Heart left ventricle (tissue), 16 donors: ENCODE results near the gene PTPRD. TPM values are rescaled to one million over a fixed set of nuclear protein-coding genes. Genes with fewer than 3 reads are reported as not detected.

Experiments used
- ATAC-seq, 4 donors: fragments of 200-7000 bp; cut with Tn5 transposase; one replicate each; pipeline ENCODE4 v1.9.1; 2020 to 2022; ENCODE audit warnings: moderate library complexity in 4 of 4, mild to moderate bottlenecking in 3 of 4, moderate number of reproducible peaks in 1 of 4
- DNase-seq, 5 donors: peaks; one replicate each; pipeline ENCODE4 v3.0.0-alpha.2; 2020
- H3K27ac ChIP-seq, 12 donors: fragments of 200-600 bp; sonication (generic) in 4 of 12; one replicate each; pipeline versions ENCODE4 v1.5.0 to v1.8.0; 2016 to 2022; ENCODE audit warnings: mild to moderate bottlenecking in 2 of 12
- H3K27me3 ChIP-seq, 9 donors: fragments of 200-600 bp; sonication (generic) in 2 of 9; one replicate each; pipeline versions ENCODE4 v1.5.1 to v1.8.0; 2016 to 2022; ENCODE audit warnings: mild to moderate bottlenecking in 3 of 9
- H3K36me3 ChIP-seq, 9 donors: fragments of 200-600 bp; sonication (generic) in 2 of 9; one replicate each; pipeline versions ENCODE4 v1.5.0 to v1.8.0; 2018 to 2022; ENCODE audit warnings: mild to moderate bottlenecking in 2 of 9
- H3K4me1 ChIP-seq, 12 donors: fragments of 200-600 bp; sonication (generic) in 4 of 12; one replicate each; pipeline versions ENCODE4 v1.5.0 to v1.8.0; 2016 to 2022; ENCODE audit warnings: mild to moderate bottlenecking in 3 of 12
- H3K4me3 ChIP-seq, 12 donors: fragments of 200-600 bp; sonication (generic) in 4 of 12; one replicate each; pipeline versions ENCODE4 v1.5.0 to v1.8.0; 2017 to 2022; ENCODE audit warnings: mild to moderate bottlenecking in 9 of 12, moderate library complexity in 4 of 12
- H3K9me3 ChIP-seq, 12 donors: fragments of 200-600 bp; sonication (generic) in 4 of 12; one replicate each; pipeline versions ENCODE4 v1.5.0 to v1.8.0; 2016 to 2022; ENCODE audit warnings: mild to moderate bottlenecking in 1 of 12
- CTCF ChIP-seq, 12 donors: fragments of 200-600 bp; sonication (generic) in 4 of 12; IDR thresholded peaks; one replicate each; pipeline versions ENCODE4 v1.5.0 to v1.8.0; 2018 to 2022; ENCODE audit warnings: antibody characterized with exemption in 12 of 12, mild to moderate bottlenecking in 5 of 12
- POLR2A ChIP-seq, 2 donors: fragments of 450-650 bp; IDR thresholded peaks; one replicate each; pipeline ENCODE4 v1.6.1; 2017; ENCODE audit warnings: antibody characterized with exemption in 2 of 2, mild to moderate bottlenecking in 2 of 2, moderate library complexity in 2 of 2
- WGBS, 4 donors: extraction: QIAGEN DNeasy Blood & Tissue Kit in 2 of 4; methylation state at CpG; one replicate each; pipeline versions ENCODE4 v1.1.5 to v1.1.7; 2013 to 2018; 5-methylcytosine and 5-hydroxymethylcytosine counted together
- intact Hi-C, 10 donors: fragments of 100-400 bp; cut with DNase I; formaldehyde crosslinking; loops; one replicate each; pipeline versions ENCODE4 v1.11.1 to v1.14.2; 2022
- polyA plus RNA-seq, 2 donors: library from polyadenylated mRNA; stranded (reverse); fragments of 200-250 nt; gene quantifications; one replicate each; pipeline ENCODE4 v1.2.3, GENCODE V29; 2013
- total RNA-seq, 9 donors: library from RNA; depleted of rRNA in 2 of 9; stranded (reverse); fragments of >200 nt in 2 of 9; fragmentation: NEBNext Ultra II Directional in 3 of 9; extraction: Animal tissue kit (Norgen Biotek cat#: 25700) in 3 of 9; gene quantifications; one replicate each; pipeline versions ENCODE4 v1.1.0 to v1.2.4, GENCODE V29; 2016 to 2023
- donor health status: ischemic (EF 13 %, LVEDD 7.1; RV severe dilation, severe dysfunction).
- donor health status: healthy with polysubstance abuse.
- donor health status: DM: no; HTN: yes; CAD: no.
- donor health status: DM: no; HTN: no; CAD: no.
- donor health status: ischemic (EF 25% LVEDD 6.9; RV normal size, moderate dysfunction).
- donor health status: ischemic (EF 25% LVEDD 5.7; RV mildly dilated, moderate dysfunction).
- donor health status: healthy.
- donor health status: DM: yes; HTN: yes; CAD: no.
- donor health status: ischemic (EF 35%, LVEDD 5.7; RV mildly dilated, moderate dysfunction).
- donor health status: nonischemic (EF 11% LVEDD 7.7; RV severe dilation, severe dysfunction).
- donor health status: DM: yes; HTN: yes; CAD: no.
- donor health status: PGD.
- donor health status: ischemic (EF 29% LVEDD 5.4; RV normal size, mild dysfunction).
- donor health status: nonischemic (EF 23%, LVEDD 6.1; RV moderate dilation, normal function).

Gene PTPRD
- total and polyA plus RNA-seq, 11 donors = 1.4 to 25.3 (median 15.1) TPM

- 48 to 95% (median 65%) methylated on average over 2 of the region's 2 CpGs for WGBS, 4 donors
- Histone ChIP-seq H3K36me3 (no peaks in the 10 kb centered on the region), H3K4me3 (no peak overlapping the region), H3K27ac (no peak overlapping the region), H3K4me1 (peaks cover 0 to 5% (median 0%) of the 10 kb centered on the region in 12 donors), H3K9me3 (no peaks in the 10 kb centered on the region), H3K27me3 (no peaks in the 10 kb centered on the region)
- DNase-seq (no peak), ATAC-seq (no peak)
- TF ChIP-seq POLR2A (IDR thresholded peaks at IDR 0.05) = no peak
- intact Hi-C loops = no loop called here
Measured at GRCh38 chr9:8715788-8716187, 1897.0 kb downstream of the PTPRD start.

- no peak overlapping the region for H3K4me3 ChIP-seq
- no peaks in the 10 kb centered on the region for H3K27me3 ChIP-seq
- no peaks in the 10 kb centered on the region for H3K36me3 ChIP-seq
- no peak for TF ChIP-seq POLR2A (IDR thresholded peaks at IDR 0.05)
- no peak for TF ChIP-seq CTCF (IDR thresholded peaks at IDR 0.05)
- ATAC-seq = no peak
- DNase-seq = no peak
- H3K27ac ChIP-seq = no peak overlapping the region
- 83 to 84% (median 83%) methylated on average over 8 of the region's 8 CpGs for WGBS, 4 donors
- intact Hi-C loops = no loop called here
- peaks cover 0 to 5% (median 0%) of the 10 kb centered on the region in 12 donors for H3K4me1 ChIP-seq
- no peaks in the 10 kb centered on the region for H3K9me3 ChIP-seq
Measured at GRCh38 chr9:8713811-8714165, 1899.0 kb downstream of the PTPRD start.

GRCh38 chr9:8713149-8713810, 1899.5 kb downstream of the PTPRD start:
- DNase-seq = no peak

GRCh38 chr9:8709731-8710130, 1903.1 kb downstream of the PTPRD start:
- Histone ChIP-seq H3K4me3 (no peak overlapping the region), H3K4me1 (no peaks in the 10 kb centered on the region), H3K9me3 (no peaks in the 10 kb centered on the region), H3K36me3 (no peaks in the 10 kb centered on the region), H3K27ac (no peak overlapping the region), H3K27me3 (no peaks in the 10 kb centered on the region)
- intact Hi-C loops = loop anchor here in 1 of 10 donors (10.0 kb wide), 1 partner anchor 55 kb away; no protein-coding TSS in a partner anchor
- ATAC-seq = no peak
- no peak for DNase-seq
- TF ChIP-seq POLR2A (IDR thresholded peaks at IDR 0.05) (no peak), CTCF (IDR thresholded peaks at IDR 0.05) (no peak)
- 93 to 97% (median 94%) methylated on average over 4 of the region's 4 CpGs for WGBS, 4 donors

More at GRCh38 chr9:8713149-8713810, 1899.5 kb downstream of the PTPRD start:
- H3K4me3 ChIP-seq = no peak overlapping the region
- TF ChIP-seq POLR2A (IDR thresholded peaks at IDR 0.05) (no peak), CTCF (IDR thresholded peaks at IDR 0.05) (no peak)
- H3K27ac ChIP-seq = no peak overlapping the region
- H3K36me3 ChIP-seq = no peaks in the 10 kb centered on the region
- H3K4me1 ChIP-seq = peaks cover 0 to 5% (median 0%) of the 10 kb centered on the region in 12 donors
- no peak for ATAC-seq
- H3K27me3 ChIP-seq = no peaks in the 10 kb centered on the region
- 91 to 96% (median 95%) methylated on average over 23 to 44 of the region's 44 CpGs for WGBS, 4 donors
- intact Hi-C loops = no loop called here
- H3K9me3 ChIP-seq = no peaks in the 10 kb centered on the region

- TF ChIP-seq CTCF (IDR thresholded peaks at IDR 0.05) = no peak
- no peak for TF ChIP-seq POLR2A (IDR thresholded peaks at IDR 0.05)
- intact Hi-C loops = loop anchor here in 1 of 10 donors (10.0 kb wide), 1 partner anchor 54 kb away; no protein-coding TSS in a partner anchor
- H3K27ac ChIP-seq = no peak overlapping the region
- no peaks in the 10 kb centered on the region for H3K36me3 ChIP-seq
- no peaks in the 10 kb centered on the region for H3K9me3 ChIP-seq
- WGBS, 4 donors = 58 to 81% (median 79%) methylated on average over 1 of the region's 1 CpG
- no peak for ATAC-seq
- H3K27me3 ChIP-seq = no peaks in the 10 kb centered on the region
- no peaks in the 10 kb centered on the region for H3K4me1 ChIP-seq
- DNase-seq = no peak
- no peak overlapping the region for H3K4me3 ChIP-seq
Measured at GRCh38 chr9:8708728-8709127, 1904.1 kb downstream of the PTPRD start.
